Epithelial cell of proximal tubule (primary cell): ENCODE results near the gene TINAGL1. TPM values are rescaled to one million over a fixed set of nuclear protein-coding genes. Genes with fewer than 3 reads are reported as not detected.
A peak's percentile ranks its signal among the peaks of the same experiment; 100 is the strongest.

ENCODE experiments used
- DNase-seq: peaks from one replicate; pipeline ENCODE4 v3.0.0-alpha.2; 2011; ENCODE audit warnings: low read depth
- H3K4me3 ChIP-seq: 2 replicates; pipeline ENCODE4 v1.5.1; 2011; ENCODE audit warnings: low read depth, mild to moderate bottlenecking, low read length
- total RNA-seq: library from RNA; depleted of rRNA; stranded (reverse); fragments of >200 nt; gene quantifications from 2 replicates; pipeline ENCODE4 v1.2.3, GENCODE V29; 2015
- TF ChIP-seq, protein P1 (sequence below): conservative IDR thresholded peaks from 2 replicates; pipeline ENCODE4 v1.5.1; 2012; ENCODE audit warnings: low read depth, mild to moderate bottlenecking, low read length

TINAGL1 gene
- total RNA-seq, 1 donor from 2014 or later = 230 TPM

DNA sequence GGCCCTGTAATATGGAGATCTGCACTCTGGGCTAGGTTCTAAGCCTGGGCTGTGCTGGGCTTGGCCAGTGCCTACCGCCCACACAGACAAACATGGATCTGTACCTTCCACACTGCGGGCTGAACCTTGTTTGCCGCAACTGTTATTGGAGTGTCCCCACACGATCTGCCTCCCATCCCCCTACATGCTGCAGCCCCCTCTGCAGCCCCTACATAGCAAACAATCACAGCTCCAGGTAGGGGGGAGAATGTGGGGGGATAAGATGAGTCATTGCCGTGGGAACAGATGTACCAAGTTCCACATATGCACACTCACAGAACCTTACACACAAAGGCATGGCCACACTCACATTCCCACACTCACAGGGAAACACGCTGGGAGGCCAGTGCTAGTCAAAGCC lies 39.1 kb downstream of the TINAGL1 start:
- no peak for DNase-seq
- TF ChIP-seq, protein P1, sequence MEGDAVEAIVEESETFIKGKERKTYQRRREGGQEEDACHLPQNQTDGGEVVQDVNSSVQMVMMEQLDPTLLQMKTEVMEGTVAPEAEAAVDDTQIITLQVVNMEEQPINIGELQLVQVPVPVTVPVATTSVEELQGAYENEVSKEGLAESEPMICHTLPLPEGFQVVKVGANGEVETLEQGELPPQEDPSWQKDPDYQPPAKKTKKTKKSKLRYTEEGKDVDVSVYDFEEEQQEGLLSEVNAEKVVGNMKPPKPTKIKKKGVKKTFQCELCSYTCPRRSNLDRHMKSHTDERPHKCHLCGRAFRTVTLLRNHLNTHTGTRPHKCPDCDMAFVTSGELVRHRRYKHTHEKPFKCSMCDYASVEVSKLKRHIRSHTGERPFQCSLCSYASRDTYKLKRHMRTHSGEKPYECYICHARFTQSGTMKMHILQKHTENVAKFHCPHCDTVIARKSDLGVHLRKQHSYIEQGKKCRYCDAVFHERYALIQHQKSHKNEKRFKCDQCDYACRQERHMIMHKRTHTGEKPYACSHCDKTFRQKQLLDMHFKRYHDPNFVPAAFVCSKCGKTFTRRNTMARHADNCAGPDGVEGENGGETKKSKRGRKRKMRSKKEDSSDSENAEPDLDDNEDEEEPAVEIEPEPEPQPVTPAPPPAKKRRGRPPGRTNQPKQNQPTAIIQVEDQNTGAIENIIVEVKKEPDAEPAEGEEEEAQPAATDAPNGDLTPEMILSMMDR = no peak
- H3K4me3 ChIP-seq = no peak overlapping the region

- H3K4me3 ChIP-seq = no peak overlapping the region
Observed at GRCh38 chr1:31615939-31616338, 39.6 kb downstream of the TINAGL1 start.

GRCh38 chr1:31617218-31617915 lies 41.1 kb downstream of the TINAGL1 start, which contains the start of gene HCRTR1:
Gene HCRTR1 (plus strand): TSS chr1:31617689. CDS start chr1:31619193, 1,504 bp downstream.
- TF ChIP-seq, protein P1 = no peak
- peak within 1 kb of the TSS; percentile 60 for H3K4me3 ChIP-seq
- DNase-seq = no peak

More at GRCh38 chr1:31615939-31616338, 39.6 kb downstream of the TINAGL1 start:
- DNase-seq = no peak
- TF ChIP-seq, protein P1 = no peak

DNA sequence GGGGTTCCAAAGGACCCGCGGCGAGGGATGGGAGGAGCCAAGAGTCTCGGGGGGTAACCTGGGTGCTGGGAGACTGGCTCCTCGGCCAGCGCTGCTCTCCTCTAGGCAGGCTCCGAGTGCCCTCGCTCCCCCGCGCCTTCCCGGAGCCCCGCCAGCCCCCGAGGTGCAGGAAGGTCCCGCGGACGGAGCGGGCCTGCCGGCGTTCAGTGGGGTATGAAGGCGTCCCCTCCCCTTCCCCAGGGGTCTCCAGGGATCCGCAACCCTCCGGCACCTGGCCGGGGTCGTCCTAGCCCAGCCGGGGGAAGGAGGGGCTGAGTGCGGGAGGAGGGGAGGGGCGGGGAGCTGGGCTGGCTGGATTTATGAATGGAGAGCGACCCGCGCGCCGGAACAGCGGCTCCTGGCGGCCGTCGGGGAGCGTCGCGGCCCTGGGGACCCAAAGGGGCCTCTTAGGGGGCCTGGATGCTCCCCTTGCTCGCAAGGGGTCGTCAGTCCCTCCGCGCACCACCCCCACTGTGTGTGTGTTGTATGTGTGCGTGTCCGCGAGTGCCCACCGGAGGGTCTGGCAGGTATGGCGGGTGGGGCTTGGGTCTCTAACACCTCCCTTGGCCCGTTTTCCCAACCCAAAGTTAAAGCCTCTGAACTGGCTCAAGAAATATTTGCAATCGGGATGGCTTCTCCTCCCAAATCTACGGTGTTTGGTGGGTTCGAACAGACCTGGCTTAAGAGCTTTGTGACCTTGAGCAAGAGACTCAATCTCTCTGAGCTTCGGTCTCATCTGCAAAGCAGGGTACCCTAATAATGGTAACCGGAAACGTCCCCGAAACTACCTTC lies 41.8 kb downstream of the TINAGL1 start:
- DNase-seq = no peak
- TF ChIP-seq, protein P1 = peak; percentile 74
- H3K4me3 ChIP-seq = peak overlapping the region; percentile 60

DNA sequence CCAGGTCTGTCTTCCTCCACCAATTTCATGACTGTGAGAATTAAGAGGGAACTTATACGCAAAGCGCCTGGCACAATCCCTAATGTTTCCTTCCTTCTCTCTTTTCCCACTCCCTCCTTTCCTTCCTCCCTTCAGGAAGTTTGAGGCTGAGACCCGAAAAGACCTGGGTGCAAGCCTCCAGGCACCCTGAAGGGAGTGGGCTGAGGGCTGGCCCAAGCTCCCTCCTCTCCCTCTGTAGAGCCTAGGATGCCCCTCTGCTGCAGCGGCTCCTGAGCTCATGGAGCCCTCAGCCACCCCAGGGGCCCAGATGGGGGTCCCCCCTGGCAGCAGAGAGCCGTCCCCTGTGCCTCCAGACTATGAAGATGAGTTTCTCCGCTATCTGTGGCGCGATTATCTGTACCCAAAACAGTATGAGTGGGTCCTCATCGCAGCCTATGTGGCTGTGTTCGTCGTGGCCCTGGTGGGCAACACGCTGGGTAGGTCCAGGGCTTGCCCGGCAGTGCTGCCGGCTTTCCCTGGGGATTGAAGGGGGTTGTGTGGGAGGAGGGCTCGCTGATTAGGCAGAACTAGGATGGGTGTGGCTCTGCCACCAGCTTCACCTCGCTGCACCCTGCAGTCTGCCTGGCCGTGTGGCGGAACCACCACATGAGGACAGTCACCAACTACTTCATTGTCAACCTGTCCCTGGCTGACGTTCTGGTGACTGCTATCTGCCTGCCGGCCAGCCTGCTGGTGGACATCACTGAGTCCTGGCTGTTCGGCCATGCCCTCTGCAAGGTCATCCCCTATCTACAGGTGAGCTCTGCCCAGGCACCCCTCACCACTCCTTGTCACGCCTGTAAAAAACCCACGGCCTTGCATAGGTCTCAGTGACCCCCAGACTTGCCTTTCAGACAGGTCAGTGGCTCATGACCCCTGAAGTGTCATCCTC lies 42.9 kb downstream of the TINAGL1 start:
- no peak overlapping the region for H3K4me3 ChIP-seq
- no peak for DNase-seq
- TF ChIP-seq, protein P1 = no peak

- H3K4me3 ChIP-seq = no peak overlapping the region
- TF ChIP-seq, protein P1 = no peak
- DNase-seq = no peak
Observed at GRCh38 chr1:31620631-31621497, 44.5 kb downstream of the TINAGL1 start.
